GM12801 (cell line): ENCODE measurements around the gene SH3TC2.

Experiments
- CTCF ChIP-seq: IDR thresholded peaks from one replicate; pipeline ENCODE4 v1.5.1; 2011; ENCODE audit warnings: control low read depth; ENCODE audit not compliant: insufficient read length; ENCODE audit errors: extremely low read depth

Gene SH3TC2

DNA sequence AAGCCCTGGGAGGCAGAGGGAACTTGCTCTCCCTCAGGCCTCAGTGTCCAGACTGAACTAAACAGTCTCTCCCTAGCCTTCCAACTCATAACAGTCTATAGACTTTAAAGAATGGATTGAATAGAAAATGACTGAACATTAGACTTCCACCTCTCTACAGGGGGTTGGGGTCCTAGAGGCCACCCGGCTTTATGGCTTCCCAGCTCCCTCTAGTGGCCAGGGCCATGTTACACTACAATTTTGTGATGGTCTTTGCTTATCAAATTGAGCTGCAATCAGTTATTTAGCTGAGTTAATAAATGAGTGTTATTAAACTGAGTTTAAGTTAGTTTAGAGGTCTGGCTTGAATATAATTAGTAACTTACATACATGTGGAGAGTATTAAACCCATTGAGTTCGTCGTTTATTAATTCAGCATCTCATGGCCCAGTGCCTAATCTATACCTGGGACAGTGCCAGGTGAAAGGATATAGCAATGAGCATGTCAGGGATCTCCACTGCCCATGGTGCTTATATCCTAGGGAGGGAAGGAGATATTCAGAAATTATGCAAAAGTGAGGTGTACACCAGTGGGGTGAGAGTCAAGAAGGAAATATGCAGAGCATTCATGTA lies 105.2 kb downstream of the SH3TC2 start:
- TF ChIP-seq CTCF: no peak

- no peak for TF ChIP-seq CTCF
These were observed 106.1 kb downstream of the SH3TC2 start for GRCh38 chr5:148956477-148957385.
